ENCODE measurements around the gene CLEC4M.

- TF ChIP-seq CTCF (IDR thresholded peaks at IDR 0.05) (no peak), EP300 (IDR thresholded peaks at IDR 0.05) (no peak), POLR2AphosphoS5 (IDR thresholded peaks at IDR 0.05) (no peak)
These were observed 48.9 kb downstream of the CLEC4M start for GRCh38 chr19:7811989-7812388.
